K562 (cell line): ENCODE results near the gene ULBP2. TPM values are rescaled to one million over a fixed set of nuclear protein-coding genes. Genes with fewer than 3 reads are reported as not detected.

Experiments used
- AFF4 ChIP-seq: sonication (generic); formaldehyde crosslinking; IDR thresholded peaks from 2 replicates; pipeline ENCODE4 v1.8.0; 2023; ENCODE audit warnings: mild to moderate bottlenecking, missing genetic modification reagents
- CBX2 ChIP-seq: fragments of 200-600 bp; sonication (generic); IDR thresholded peaks from one replicate; pipeline ENCODE4 v1.6.1; 2012; ENCODE audit warnings: mild to moderate bottlenecking, low read length, inconsistent platforms; ENCODE audit not compliant: insufficient read depth, poor library complexity, severe bottlenecking
- CSDE1 ChIP-seq, 2 experiments: fragments of 450-650 bp; IDR thresholded peaks; 2 replicates each; pipeline ENCODE4 v1.6.1; 2016; ENCODE audit warnings: mild to moderate bottlenecking in 1 of 2
- FOXA3 ChIP-seq, 2 experiments: fragments of 450-650 bp in 1 of 2; sonication (generic) in 1 of 2; formaldehyde crosslinking; IDR thresholded peaks in 1 of 2; conservative IDR thresholded peaks in 1 of 2; 2 replicates each; pipeline versions ENCODE4 v1.4.0 to v1.8.0; 2020 to 2022; ENCODE audit warnings: mild to moderate bottlenecking in 2 of 2, missing genetic modification reagents in 1 of 2
- HES1 ChIP-seq: fragments of 450-650 bp; IDR thresholded peaks from 2 replicates; pipeline ENCODE4 v1.6.1; 2016; ENCODE audit warnings: low read depth, mild to moderate bottlenecking, moderate library complexity
- L3MBTL2 ChIP-seq: fragments of 450-650 bp; IDR thresholded peaks from 2 replicates; pipeline ENCODE4 v1.6.1; 2016; ENCODE audit warnings: mild to moderate bottlenecking, moderate library complexity
- MAFK ChIP-seq: IDR thresholded peaks from 2 replicates; pipeline ENCODE4 v1.6.1; 2011; ENCODE audit warnings: low read length, improper control_type of control experiment
- MNT ChIP-seq, 2 experiments: fragments of 450-650 bp; conservative IDR thresholded peaks; 2 replicates each; pipeline ENCODE4 v1.6.1; 2017; ENCODE audit warnings: mild to moderate bottlenecking in 2 of 2, moderate library complexity in 2 of 2
- ZNF764 ChIP-seq: fragments of 250-450 bp; sonication (Bioruptor Pico); IDR thresholded peaks from 2 replicates; pipeline ENCODE4 v1.4.0; 2020; ENCODE audit warnings: low read depth, mild to moderate bottlenecking, moderate library complexity
- polyA plus RNA-seq, 8 experiments: library from polyadenylated mRNA; depleted of rRNA in 4 of 8; stranded (reverse) in 5 of 8; unstranded in 3 of 8; fragments of >200 nt; fragmentation: Nextera tagmentation in 2 of 8; fragmentation: Illumina TruSeq in 1 of 8; extraction: Ambion mirVana in 2 of 8; extraction: Trizol in 1 of 8; gene quantifications; 2 replicates each; pipeline versions ENCODE4 v1.2.1 to v1.2.3, GENCODE V29; 2011 to 2014; ENCODE audit warnings: inconsistent platforms in 1 of 8, missing spikeins in 1 of 8
- total RNA-seq, 7 experiments: library from RNA; depleted of rRNA in 6 of 7; stranded (reverse); fragments of >200 nt in 6 of 7; fragmentation: Illumina TruSeq in 2 of 7; extraction: Trizol in 2 of 7; gene quantifications; 2 replicates each; pipeline versions ENCODE4 v1.2.1 to v1.2.3, GENCODE V29; 2011 to 2021; ENCODE audit warnings: low replicate concordance in 1 of 7
- TF ChIP-seq, protein P1 (sequence below), 3 experiments: IDR thresholded peaks in 2 of 3; conservative IDR thresholded peaks in 1 of 3; 2 replicates each; pipeline ENCODE4 v1.5.1; 2011 to 2012; ENCODE audit warnings: low read length in 3 of 3, mild to moderate bottlenecking in 3 of 3, control low read depth in 2 of 3, improper control_type of control experiment in 1 of 3, inconsistent platforms in 1 of 3, low read depth in 1 of 3, mixed read lengths in 1 of 3, moderate library complexity in 1 of 3; ENCODE audit not compliant: insufficient read depth in 2 of 3
- TF ChIP-seq, protein P2 (sequence below): sonication (generic); formaldehyde crosslinking; IDR thresholded peaks from 2 replicates; pipeline ENCODE4 v1.8.1; 2023; ENCODE audit warnings: missing genetic modification reagents, mild to moderate bottlenecking, borderline replicate concordance

The ULBP2 gene
- total and polyA plus RNA-seq, 9 of the 15 experiments (the other 6 are each of a cell fraction or from before 2014, with no cell fraction given), result 0.50 to 5.3 (median 1.2) TPM

DNA sequence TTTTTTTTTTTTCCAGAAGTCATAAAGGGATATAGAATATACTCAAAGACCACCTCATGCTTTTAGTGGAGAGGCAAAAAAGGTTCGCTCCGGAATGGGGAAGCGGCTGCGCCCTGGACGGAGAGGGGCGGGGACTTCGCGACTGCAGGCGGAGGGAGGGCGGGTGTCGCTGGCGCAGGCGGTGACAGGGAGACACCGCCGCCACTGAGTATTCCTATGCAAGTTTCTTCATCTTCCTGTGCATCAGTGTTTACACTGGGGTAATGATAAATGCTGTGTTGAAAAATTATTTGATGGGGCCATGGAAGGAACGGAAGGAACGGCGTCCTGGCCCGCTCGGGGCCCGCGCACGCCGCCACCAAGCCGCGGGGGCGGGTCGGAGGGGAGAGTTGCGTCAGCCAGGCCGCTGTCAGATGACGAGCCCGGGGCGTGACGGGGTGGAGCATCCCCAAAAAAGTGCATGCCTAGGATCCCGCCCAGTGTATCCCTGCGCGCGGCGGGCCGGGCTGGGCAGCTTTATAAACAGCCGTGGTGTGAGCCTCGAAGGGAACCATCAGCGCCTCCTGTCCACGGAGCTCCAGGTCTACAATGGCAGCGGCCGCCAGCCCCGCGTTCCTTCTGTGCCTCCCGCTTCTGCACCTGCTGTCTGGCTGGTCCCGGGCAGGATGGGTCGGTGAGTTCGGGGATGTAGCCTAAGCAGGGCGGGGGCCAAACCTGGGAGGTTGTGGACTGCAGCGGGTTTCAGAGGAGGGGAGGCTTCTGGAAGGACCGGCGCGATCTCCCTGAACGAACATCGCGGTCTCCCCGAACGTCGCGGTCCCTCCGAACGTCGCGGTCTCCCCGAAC is 21.9 kb downstream of the ULBP2 start, which contains the start of gene ULBP1 (continued):
- 0 out of 2 replicates have a peak, but pooled peaks have one; percentile 86 for TF ChIP-seq AFF4 (CRISPR knock-in tag)
- peak in 1 of 2 experiments; percentile 68; a peak in 1 of 4 replicates for TF ChIP-seq FOXA3 (CRISPR knock-in tag; conservative IDR thresholded peaks at IDR 0.05 in 1 of 2, IDR thresholded peaks at IDR 0.05 in 1 of 2)
- TF ChIP-seq MAFK, result 0 out of 2 replicates have a peak, but pooled peaks have one; percentile 14
- TF ChIP-seq, protein P1, sequence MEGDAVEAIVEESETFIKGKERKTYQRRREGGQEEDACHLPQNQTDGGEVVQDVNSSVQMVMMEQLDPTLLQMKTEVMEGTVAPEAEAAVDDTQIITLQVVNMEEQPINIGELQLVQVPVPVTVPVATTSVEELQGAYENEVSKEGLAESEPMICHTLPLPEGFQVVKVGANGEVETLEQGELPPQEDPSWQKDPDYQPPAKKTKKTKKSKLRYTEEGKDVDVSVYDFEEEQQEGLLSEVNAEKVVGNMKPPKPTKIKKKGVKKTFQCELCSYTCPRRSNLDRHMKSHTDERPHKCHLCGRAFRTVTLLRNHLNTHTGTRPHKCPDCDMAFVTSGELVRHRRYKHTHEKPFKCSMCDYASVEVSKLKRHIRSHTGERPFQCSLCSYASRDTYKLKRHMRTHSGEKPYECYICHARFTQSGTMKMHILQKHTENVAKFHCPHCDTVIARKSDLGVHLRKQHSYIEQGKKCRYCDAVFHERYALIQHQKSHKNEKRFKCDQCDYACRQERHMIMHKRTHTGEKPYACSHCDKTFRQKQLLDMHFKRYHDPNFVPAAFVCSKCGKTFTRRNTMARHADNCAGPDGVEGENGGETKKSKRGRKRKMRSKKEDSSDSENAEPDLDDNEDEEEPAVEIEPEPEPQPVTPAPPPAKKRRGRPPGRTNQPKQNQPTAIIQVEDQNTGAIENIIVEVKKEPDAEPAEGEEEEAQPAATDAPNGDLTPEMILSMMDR (IDR thresholded peaks at IDR 0.05 in 2 of 3, conservative IDR thresholded peaks at IDR 0.05 in 1 of 3; ENCODE audit: insufficient read depth in 2 of 3, low read depth in 1 of 3, low read length in 3 of 3), result 0 out of 6 replicates have a peak, but pooled peaks of 1 of the 3 experiments have one; percentile 13
- TF ChIP-seq CSDE1 (IDR thresholded peaks at IDR 0.05), result no peak
- TF ChIP-seq HES1, result 0 out of 2 replicates have a peak, but pooled peaks have one; percentile 54
- TF ChIP-seq MNT (conservative IDR thresholded peaks at IDR 0.05), result peak; percentile 93 to 95
- TF ChIP-seq ZNF764 (CRISPR knock-in tag), result no peak
- TF ChIP-seq CBX2, result no peak
- TF ChIP-seq, protein P2, sequence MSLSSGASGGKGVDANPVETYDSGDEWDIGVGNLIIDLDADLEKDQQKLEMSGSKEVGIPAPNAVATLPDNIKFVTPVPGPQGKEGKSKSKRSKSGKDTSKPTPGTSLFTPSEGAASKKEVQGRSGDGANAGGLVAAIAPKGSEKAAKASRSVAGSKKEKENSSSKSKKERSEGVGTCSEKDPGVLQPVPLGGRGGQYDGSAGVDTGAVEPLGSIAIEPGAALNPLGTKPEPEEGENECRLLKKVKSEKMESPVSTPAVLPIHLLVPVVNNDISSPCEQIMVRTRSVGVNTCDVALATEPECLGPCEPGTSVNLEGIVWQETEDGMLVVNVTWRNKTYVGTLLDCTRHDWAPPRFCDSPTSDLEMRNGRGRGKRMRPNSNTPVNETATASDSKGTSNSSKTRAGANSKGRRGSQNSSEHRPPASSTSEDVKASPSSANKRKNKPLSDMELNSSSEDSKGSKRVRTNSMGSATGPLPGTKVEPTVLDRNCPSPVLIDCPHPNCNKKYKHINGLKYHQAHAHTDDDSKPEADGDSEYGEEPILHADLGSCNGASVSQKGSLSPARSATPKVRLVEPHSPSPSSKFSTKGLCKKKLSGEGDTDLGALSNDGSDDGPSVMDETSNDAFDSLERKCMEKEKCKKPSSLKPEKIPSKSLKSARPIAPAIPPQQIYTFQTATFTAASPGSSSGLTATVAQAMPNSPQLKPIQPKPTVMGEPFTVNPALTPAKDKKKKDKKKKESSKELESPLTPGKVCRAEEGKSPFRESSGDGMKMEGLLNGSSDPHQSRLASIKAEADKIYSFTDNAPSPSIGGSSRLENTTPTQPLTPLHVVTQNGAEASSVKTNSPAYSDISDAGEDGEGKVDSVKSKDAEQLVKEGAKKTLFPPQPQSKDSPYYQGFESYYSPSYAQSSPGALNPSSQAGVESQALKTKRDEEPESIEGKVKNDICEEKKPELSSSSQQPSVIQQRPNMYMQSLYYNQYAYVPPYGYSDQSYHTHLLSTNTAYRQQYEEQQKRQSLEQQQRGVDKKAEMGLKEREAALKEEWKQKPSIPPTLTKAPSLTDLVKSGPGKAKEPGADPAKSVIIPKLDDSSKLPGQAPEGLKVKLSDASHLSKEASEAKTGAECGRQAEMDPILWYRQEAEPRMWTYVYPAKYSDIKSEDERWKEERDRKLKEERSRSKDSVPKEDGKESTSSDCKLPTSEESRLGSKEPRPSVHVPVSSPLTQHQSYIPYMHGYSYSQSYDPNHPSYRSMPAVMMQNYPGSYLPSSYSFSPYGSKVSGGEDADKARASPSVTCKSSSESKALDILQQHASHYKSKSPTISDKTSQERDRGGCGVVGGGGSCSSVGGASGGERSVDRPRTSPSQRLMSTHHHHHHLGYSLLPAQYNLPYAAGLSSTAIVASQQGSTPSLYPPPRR, result no peak
- peak; percentile 99 for TF ChIP-seq L3MBTL2
